Measurements from ENCODE around the gene DAAM2. TPM values are rescaled to one million over a fixed set of nuclear protein-coding genes. Genes with fewer than 3 reads are reported as not detected.

The DAAM2 gene
- total RNA-seq, 3 donors from 2014 or later = 16.2 to 59.5 (median 41.3) TPM

DNA sequence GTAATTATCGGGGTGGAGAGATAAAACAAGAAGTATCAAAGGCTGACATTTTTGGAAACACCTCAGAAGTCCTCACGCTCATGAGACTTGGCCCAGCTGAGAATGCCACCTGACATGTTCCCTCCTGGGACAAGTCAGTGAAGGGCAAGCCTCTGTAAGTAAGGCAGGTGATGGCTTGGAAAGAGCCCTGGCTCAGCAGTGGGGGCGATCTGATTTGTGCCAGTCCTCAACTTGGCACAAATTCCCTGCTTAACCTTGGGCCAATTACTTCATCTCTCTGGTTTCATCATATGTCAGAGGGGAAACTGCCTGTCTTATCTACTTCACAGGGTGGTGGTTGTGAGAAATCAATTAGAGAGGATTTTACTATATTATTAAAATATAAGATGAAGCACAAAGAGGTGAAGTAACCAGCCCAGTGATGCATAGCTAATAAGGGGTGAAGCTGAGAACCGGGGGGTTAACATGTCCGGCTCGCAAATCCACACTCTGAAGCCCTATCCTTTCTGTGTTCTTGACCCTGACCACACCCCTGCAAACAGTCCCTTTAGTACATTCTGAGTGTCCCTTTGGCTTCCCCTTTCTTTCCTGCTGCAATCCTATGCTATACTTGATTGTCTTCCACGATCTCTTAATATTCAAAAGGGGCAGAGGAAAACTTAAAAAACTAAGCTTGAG, 150.9 kb downstream of the DAAM2 start:
- Histone ChIP-seq H3K4me3 (no peak overlapping the region), H3K27ac (no peak overlapping the region), H3K4me1 (no peaks in the 10 kb centered on the region), H3K36me3 (no peaks in the 10 kb centered on the region), H3K9me3 (no peaks in the 10 kb centered on the region), H3K27me3 (no peaks in the 10 kb centered on the region)
- intact Hi-C loops (cut with DNase I; ENCODE audit: low total_unique reads) = no loop called here
- no peak for TF ChIP-seq POLR2A (IDR thresholded peaks at IDR 0.05)
- no peak for TF ChIP-seq POLR2AphosphoS5 (IDR thresholded peaks at IDR 0.05)
- TF ChIP-seq, protein P1, sequence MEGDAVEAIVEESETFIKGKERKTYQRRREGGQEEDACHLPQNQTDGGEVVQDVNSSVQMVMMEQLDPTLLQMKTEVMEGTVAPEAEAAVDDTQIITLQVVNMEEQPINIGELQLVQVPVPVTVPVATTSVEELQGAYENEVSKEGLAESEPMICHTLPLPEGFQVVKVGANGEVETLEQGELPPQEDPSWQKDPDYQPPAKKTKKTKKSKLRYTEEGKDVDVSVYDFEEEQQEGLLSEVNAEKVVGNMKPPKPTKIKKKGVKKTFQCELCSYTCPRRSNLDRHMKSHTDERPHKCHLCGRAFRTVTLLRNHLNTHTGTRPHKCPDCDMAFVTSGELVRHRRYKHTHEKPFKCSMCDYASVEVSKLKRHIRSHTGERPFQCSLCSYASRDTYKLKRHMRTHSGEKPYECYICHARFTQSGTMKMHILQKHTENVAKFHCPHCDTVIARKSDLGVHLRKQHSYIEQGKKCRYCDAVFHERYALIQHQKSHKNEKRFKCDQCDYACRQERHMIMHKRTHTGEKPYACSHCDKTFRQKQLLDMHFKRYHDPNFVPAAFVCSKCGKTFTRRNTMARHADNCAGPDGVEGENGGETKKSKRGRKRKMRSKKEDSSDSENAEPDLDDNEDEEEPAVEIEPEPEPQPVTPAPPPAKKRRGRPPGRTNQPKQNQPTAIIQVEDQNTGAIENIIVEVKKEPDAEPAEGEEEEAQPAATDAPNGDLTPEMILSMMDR (IDR thresholded peaks at IDR 0.05) = no peak
- no peak for DNase-seq (ENCODE audit: low spot score in 2 of 2)

DNA sequence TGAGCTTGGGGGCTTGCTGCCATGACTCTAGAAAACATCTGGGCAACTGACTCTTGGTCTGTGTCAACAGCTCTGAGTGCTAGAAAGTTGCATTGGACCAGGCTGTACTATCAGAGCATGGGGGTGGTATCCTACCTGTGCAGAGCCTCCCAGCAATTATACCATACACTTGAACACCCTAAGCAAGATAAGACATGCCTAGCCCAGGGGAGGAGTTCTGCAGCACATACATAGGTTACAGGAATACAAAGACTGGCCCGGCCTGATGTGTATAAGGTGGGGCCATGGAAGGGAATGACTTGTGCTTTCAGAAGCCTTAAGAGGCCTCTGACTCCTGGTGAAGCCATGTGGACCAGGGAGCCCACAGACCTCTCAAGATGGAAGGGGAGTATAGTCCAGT, 153.4 kb downstream of the DAAM2 start:
- DNase-seq (ENCODE audit: low spot score in 2 of 2) = no peak
- Histone ChIP-seq H3K36me3 (no peaks in the 10 kb centered on the region), H3K27ac (no peak overlapping the region), H3K4me3 (no peak overlapping the region), H3K27me3 (no peaks in the 10 kb centered on the region), H3K9me3 (no peaks in the 10 kb centered on the region), H3K4me1 (no peaks in the 10 kb centered on the region)
- no peak for TF ChIP-seq POLR2A (IDR thresholded peaks at IDR 0.05)
- TF ChIP-seq, protein P1 (IDR thresholded peaks at IDR 0.05) = no peak
- TF ChIP-seq POLR2AphosphoS5 (IDR thresholded peaks at IDR 0.05) = no peak
- intact Hi-C loops (cut with DNase I; ENCODE audit: low total_unique reads) = no loop called here

DNA sequence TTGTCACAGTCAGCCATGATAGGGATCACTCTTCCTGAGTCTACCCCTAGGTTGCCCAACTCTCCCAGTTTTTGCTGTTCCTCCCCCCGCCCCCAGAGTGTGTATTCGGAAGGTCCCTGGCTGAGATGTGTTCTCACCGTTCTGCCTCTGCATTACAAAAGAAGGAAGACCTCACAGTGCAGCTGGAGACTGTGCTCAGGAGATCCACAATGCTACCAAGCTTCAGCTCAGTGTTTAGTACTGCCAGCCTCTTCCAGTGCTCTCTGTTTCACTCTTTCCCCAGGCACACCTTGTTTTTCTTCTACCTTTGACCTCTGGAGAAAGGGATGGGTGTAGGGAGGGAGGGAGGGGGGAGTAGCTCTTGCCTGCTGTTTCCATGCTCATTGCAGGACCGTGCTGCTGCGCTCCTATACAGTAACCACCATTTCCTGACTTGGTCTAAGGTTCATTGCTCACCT, 155.5 kb downstream of the DAAM2 start:
- Histone ChIP-seq H3K9me3 (no peaks in the 10 kb centered on the region), H3K4me3 (no peak overlapping the region), H3K27me3 (no peaks in the 10 kb centered on the region), H3K27ac (no peak overlapping the region), H3K36me3 (no peaks in the 10 kb centered on the region), H3K4me1 (peaks cover 0 to 3% of the 10 kb centered on the region in 2 donors)
- intact Hi-C loops (cut with DNase I; ENCODE audit: low total_unique reads) = no loop called here
- DNase-seq (ENCODE audit: low spot score in 2 of 2) = no peak
- TF ChIP-seq, protein P1 (IDR thresholded peaks at IDR 0.05) = no peak
- TF ChIP-seq POLR2A (IDR thresholded peaks at IDR 0.05) (no peak), POLR2AphosphoS5 (IDR thresholded peaks at IDR 0.05) (no peak)

DNA sequence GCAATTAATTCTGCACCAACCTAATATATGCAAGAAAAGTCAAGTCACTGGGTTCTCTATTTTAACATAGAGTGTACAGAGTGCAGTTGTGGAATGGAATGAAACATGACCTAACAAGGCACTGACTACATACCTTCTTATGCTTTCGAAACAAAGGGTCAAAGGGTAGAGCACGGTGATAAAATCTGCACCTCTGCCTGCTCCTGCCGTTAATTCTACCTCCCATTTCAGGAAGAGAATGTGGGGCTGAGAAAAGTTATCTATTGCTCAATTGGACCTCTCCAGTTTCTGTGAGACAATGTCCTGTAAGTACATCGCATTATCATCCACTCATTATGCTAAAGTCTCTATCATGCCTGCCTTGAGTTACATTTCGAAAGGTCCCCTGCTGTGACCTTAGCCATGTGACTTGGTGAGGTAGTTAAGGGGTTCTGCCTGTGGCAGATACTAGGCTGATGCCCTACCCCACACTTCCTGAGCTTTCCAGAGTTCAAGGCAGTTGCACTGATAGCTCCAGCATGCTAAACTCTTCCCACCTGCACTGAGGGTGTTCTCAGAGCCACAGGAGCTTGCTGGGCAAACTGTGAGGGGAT, 156.1 kb downstream of the DAAM2 start:
- Histone ChIP-seq H3K4me3 (no peak overlapping the region), H3K36me3 (no peaks in the 10 kb centered on the region), H3K27me3 (no peaks in the 10 kb centered on the region), H3K9me3 (no peaks in the 10 kb centered on the region), H3K27ac (no peak overlapping the region), H3K4me1 (peaks cover 0 to 5% of the 10 kb centered on the region in 2 donors)
- no peak for DNase-seq (ENCODE audit: low spot score in 2 of 2)
- TF ChIP-seq POLR2A (IDR thresholded peaks at IDR 0.05) = no peak
- intact Hi-C loops (cut with DNase I; ENCODE audit: low total_unique reads) = no loop called here

DNA sequence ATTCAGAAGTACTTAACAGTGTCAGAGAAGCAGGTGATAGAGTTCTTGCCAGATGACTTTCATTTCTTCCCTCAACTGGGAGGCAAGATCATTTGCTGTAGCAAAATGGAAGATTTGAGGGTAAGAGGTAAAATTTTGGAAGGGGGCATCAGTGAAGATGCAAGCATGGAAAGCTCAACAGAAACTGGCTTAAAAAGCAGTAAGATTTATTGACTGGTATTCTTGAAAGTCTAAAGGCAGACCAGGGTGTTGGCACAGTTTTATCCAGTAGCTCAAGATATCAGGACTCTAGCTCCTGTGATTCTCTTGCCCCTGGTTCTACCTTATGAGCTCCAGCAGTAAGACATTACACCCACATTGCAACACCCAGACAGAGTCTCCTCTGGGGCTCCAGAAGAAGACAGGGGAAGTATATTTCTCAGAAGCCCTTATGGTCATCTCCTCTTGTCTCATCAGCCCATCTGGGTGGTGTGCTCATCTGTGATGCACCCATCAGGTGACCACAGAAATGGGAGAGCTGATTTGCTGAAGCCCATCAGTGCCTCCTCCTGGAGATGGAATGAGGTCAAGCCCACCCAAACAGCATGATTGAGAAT, 158.0 kb downstream of the DAAM2 start:
- no peak overlapping the region for H3K27ac ChIP-seq
- intact Hi-C loops (cut with DNase I; ENCODE audit: low total_unique reads) = no loop called here
- H3K9me3 ChIP-seq = no peaks in the 10 kb centered on the region
- DNase-seq (ENCODE audit: low spot score in 2 of 2) = no peak
- H3K27me3 ChIP-seq = no peaks in the 10 kb centered on the region
- H3K36me3 ChIP-seq = no peaks in the 10 kb centered on the region
- TF ChIP-seq, protein P1 (IDR thresholded peaks at IDR 0.05) = no peak
- no peak for TF ChIP-seq POLR2AphosphoS5 (IDR thresholded peaks at IDR 0.05)
- no peak for TF ChIP-seq POLR2A (IDR thresholded peaks at IDR 0.05)
- H3K4me1 ChIP-seq = peaks cover 0 to 5% of the 10 kb centered on the region in 2 donors
- no peak overlapping the region for H3K4me3 ChIP-seq

All from breast epithelium (tissue), 4 donors.